Type B pancreatic cell (in vitro differentiated cells): ENCODE measurements around the gene C12orf76. TPM values are rescaled to one million over a fixed set of nuclear protein-coding genes. Genes with fewer than 3 reads are reported as not detected.
A peak's percentile ranks its signal among the peaks of the same experiment; 100 is the strongest.

Experiments
- DNase-seq: peaks from one replicate; pipeline ENCODE4 v3.0.0; 2021; ENCODE audit warnings: mixed read lengths; ENCODE audit not compliant: unreplicated experiment; ENCODE audit errors: extremely low spot score
- H3K27ac Mint-ChIP-seq: 2 replicates; pipeline ENCODE4 v1.8.0; 2021; ENCODE audit warnings: mild to moderate bottlenecking, mixed read lengths
- H3K27me3 Mint-ChIP-seq: 2 replicates; pipeline ENCODE4 v1.8.0; 2021; ENCODE audit warnings: mixed read lengths
- H3K36me3 Mint-ChIP-seq: 2 replicates; pipeline ENCODE4 v1.8.0; 2021; ENCODE audit warnings: mixed read lengths
- H3K4me1 Mint-ChIP-seq: one replicate; pipeline ENCODE4 v1.8.0; 2021; ENCODE audit warnings: mixed read lengths; ENCODE audit not compliant: unreplicated experiment
- H3K4me3 Mint-ChIP-seq: 2 replicates; pipeline ENCODE4 v1.8.0; 2021; ENCODE audit warnings: mild to moderate bottlenecking, mixed read lengths
- H3K9me3 Mint-ChIP-seq: 2 replicates; pipeline ENCODE4 v1.8.0; 2021; ENCODE audit warnings: mixed read lengths
- CTCF ChIP-seq: fragments of 200-600 bp; sonication (generic); conservative IDR thresholded peaks from 2 replicates; pipeline ENCODE4 v1.5.0; 2021; ENCODE audit warnings: antibody characterized with exemption, mild to moderate bottlenecking
- total RNA-seq: library from RNA; stranded (reverse); gene quantifications from 2 replicates; pipeline ENCODE4 v1.2.1, GENCODE V29; 2021; ENCODE audit warnings: low replicate concordance

Gene C12orf76
- total RNA-seq, 1 donor from 2014 or later, result 20.8 TPM

- peak overlapping the region; percentile 7 for H3K4me3 Mint-ChIP-seq
- no peaks in the 10 kb centered on the region for H3K9me3 Mint-ChIP-seq
- no peaks in the 10 kb centered on the region for H3K27me3 Mint-ChIP-seq
- TF ChIP-seq CTCF, result no peak
- H3K4me1 Mint-ChIP-seq, result peaks cover 22% of the 10 kb centered on the region
- DNase-seq, result no peak
- peaks cover 21% of the 10 kb centered on the region for H3K36me3 Mint-ChIP-seq
- peak overlapping the region; percentile 94 for H3K27ac Mint-ChIP-seq
Measured at GRCh38 chr12:110039085-110039807, 9.1 kb downstream of the C12orf76 start.

GRCh38 chr12:110038741-110039084 is 9.6 kb downstream of the C12orf76 start:
- H3K9me3 Mint-ChIP-seq, result no peaks in the 10 kb centered on the region
- H3K27ac Mint-ChIP-seq, result peak overlapping the region; percentile 94
- TF ChIP-seq CTCF, result no peak
- H3K36me3 Mint-ChIP-seq, result peaks cover 23% of the 10 kb centered on the region
- no peaks in the 10 kb centered on the region for H3K27me3 Mint-ChIP-seq
- H3K4me3 Mint-ChIP-seq, result peak overlapping the region; percentile 7
- H3K4me1 Mint-ChIP-seq, result peaks cover 22% of the 10 kb centered on the region
- no peak for DNase-seq

- Mint-ChIP-seq H3K4me3 (no peak overlapping the region), H3K36me3 (peaks cover 27% of the 10 kb centered on the region), H3K4me1 (peaks cover 14% of the 10 kb centered on the region), H3K27ac (no peak overlapping the region), H3K27me3 (no peaks in the 10 kb centered on the region), H3K9me3 (no peaks in the 10 kb centered on the region)
- no peak for TF ChIP-seq CTCF
- DNase-seq, result no peak
Measured at GRCh38 chr12:110037315-110037714, 11.0 kb downstream of the C12orf76 start.

GRCh38 chr12:110035534-110036104 is 12.7 kb downstream of the C12orf76 start:
- Mint-ChIP-seq H3K27me3 (no peaks in the 10 kb centered on the region), H3K9me3 (no peaks in the 10 kb centered on the region), H3K36me3 (peaks cover 33% of the 10 kb centered on the region), H3K27ac (no peak overlapping the region), H3K4me1 (peaks cover 12% of the 10 kb centered on the region), H3K4me3 (no peak overlapping the region)
- TF ChIP-seq CTCF, result no peak
- no peak for DNase-seq

- TF ChIP-seq CTCF, result no peak
- peaks cover 39% of the 10 kb centered on the region for H3K36me3 Mint-ChIP-seq
- no peak for DNase-seq
- H3K27me3 Mint-ChIP-seq, result no peaks in the 10 kb centered on the region
- H3K4me1 Mint-ChIP-seq, result peaks cover 4% of the 10 kb centered on the region
- H3K4me3 Mint-ChIP-seq, result no peak overlapping the region
- no peaks in the 10 kb centered on the region for H3K9me3 Mint-ChIP-seq
- H3K27ac Mint-ChIP-seq, result no peak overlapping the region
Measured at GRCh38 chr12:110033888-110034287, 14.4 kb downstream of the C12orf76 start.
